ENCODE measurements around the gene TMEM187. TPM values are rescaled to one million over a fixed set of nuclear protein-coding genes. Genes with fewer than 3 reads are reported as not detected.

Gene TMEM187
- total RNA-seq, 1 donor from 2014 or later = 14.4 TPM

DNA sequence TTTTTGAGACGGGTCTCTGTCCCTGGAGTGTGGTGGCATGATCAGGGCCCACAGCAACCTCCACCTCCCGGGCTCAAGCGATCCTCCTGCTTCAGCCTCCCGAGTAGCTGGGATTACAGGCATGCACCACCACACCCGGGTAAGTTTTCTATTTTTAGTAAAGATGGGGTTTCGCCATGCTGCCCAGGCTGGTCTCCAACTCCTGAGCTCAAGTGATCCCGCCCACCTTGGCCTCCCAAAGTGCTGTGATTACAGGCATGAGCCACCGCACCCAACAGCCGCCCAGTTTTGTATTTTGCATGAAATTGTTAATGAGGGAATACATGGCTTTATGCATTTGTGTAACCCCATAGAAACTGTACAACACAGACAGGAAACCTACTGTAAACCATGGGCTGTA, 43.7 kb upstream of the TMEM187 start:
- no peaks in the 10 kb centered on the region for H3K9me3 Mint-ChIP-seq
- no peaks in the 10 kb centered on the region for H3K27me3 Mint-ChIP-seq
- DNase-seq (ENCODE audit: extremely low spot score, unreplicated experiment) = no peak
- peak overlapping the region; percentile 3 for H3K4me3 Mint-ChIP-seq
- peaks cover 7% of the 10 kb centered on the region for H3K4me1 Mint-ChIP-seq (ENCODE audit: unreplicated experiment)
- TF ChIP-seq, protein P1, sequence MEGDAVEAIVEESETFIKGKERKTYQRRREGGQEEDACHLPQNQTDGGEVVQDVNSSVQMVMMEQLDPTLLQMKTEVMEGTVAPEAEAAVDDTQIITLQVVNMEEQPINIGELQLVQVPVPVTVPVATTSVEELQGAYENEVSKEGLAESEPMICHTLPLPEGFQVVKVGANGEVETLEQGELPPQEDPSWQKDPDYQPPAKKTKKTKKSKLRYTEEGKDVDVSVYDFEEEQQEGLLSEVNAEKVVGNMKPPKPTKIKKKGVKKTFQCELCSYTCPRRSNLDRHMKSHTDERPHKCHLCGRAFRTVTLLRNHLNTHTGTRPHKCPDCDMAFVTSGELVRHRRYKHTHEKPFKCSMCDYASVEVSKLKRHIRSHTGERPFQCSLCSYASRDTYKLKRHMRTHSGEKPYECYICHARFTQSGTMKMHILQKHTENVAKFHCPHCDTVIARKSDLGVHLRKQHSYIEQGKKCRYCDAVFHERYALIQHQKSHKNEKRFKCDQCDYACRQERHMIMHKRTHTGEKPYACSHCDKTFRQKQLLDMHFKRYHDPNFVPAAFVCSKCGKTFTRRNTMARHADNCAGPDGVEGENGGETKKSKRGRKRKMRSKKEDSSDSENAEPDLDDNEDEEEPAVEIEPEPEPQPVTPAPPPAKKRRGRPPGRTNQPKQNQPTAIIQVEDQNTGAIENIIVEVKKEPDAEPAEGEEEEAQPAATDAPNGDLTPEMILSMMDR (conservative IDR thresholded peaks at IDR 0.05) = no peak
- peak overlapping the region; percentile 97 for H3K27ac Mint-ChIP-seq
- peaks cover 4% of the 10 kb centered on the region for H3K36me3 Mint-ChIP-seq

DNA sequence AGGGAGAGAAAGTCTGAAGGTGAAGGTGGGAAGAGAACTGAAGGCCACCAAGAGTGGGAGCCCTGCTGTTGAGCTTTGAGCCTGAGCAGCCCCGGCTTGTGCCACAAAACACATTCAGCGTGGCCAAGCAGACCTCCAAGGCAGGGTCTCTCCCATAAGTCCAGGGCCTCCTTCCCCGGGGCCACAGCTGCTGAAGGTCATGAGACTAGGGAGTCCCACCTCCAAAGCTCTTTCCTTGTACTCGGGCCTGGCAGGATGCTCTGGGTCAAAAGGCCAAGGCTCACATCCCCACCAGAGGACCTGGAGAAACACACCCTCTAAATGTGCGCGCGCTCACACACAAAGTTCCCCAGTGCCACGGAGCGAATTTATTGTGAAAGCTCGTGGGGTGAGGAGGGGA, 43.0 kb upstream of the TMEM187 start:
- Mint-ChIP-seq H3K9me3 (no peaks in the 10 kb centered on the region), H3K36me3 (peaks cover 4% of the 10 kb centered on the region), H3K27ac (no peak overlapping the region), H3K4me1 (ENCODE audit: unreplicated experiment) (peaks cover 7% of the 10 kb centered on the region), H3K4me3 (no peak overlapping the region), H3K27me3 (no peaks in the 10 kb centered on the region)
- TF ChIP-seq, protein P1 (conservative IDR thresholded peaks at IDR 0.05) = no peak
- DNase-seq (ENCODE audit: extremely low spot score, unreplicated experiment) = no peak

DNA sequence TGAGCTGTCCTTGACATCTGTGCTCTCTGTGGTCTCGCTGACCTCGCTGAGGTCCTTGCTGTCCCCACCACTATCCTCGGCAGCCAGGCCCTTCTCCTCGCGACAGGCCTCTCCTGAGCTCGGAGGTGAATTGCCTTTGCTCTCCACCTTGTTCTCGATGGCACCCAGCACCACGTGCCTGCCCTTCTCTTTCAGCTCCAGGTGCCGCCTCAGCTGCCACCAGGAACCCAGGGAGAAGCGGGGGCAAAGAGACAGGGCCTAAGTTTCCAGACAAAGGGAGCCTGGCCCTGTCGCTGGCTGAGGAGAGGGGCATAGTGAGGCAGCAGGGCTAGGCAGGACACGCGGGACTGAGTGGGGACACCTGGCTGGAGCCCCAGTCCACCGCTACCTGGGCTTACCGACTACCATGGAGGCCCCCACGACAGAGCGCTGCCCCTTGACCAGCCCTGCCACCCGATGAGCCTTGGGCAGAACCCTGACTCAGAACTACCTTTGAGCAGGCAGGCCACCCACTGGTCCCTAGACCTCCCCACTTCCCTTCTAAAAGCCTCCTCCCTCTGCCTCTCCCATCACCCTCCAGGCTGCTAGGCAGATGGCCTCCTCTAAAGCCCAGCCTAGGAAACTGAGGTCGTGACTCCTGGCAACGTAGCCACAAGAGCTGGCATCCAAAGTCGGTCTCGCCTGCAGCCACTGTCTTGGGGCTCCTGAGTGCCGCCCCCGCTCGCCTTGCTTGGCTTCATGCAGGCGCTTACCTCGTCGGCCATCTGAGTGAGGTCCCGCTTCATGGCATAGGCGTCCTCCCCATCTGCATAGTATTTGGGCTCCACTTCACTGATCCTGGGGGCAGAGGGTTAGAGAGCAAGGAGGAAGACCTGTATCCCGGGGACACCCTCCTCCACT, 42.3 kb upstream of the TMEM187 start:
- no peak overlapping the region for H3K4me3 Mint-ChIP-seq
- H3K27me3 Mint-ChIP-seq = no peaks in the 10 kb centered on the region
- H3K4me1 Mint-ChIP-seq (ENCODE audit: unreplicated experiment) = peaks cover 7% of the 10 kb centered on the region
- no peak for DNase-seq (ENCODE audit: extremely low spot score, unreplicated experiment)
- H3K27ac Mint-ChIP-seq = no peak overlapping the region
- H3K9me3 Mint-ChIP-seq = no peaks in the 10 kb centered on the region
- TF ChIP-seq, protein P1 (conservative IDR thresholded peaks at IDR 0.05) = no peak
- peaks cover 4% of the 10 kb centered on the region for H3K36me3 Mint-ChIP-seq

DNA sequence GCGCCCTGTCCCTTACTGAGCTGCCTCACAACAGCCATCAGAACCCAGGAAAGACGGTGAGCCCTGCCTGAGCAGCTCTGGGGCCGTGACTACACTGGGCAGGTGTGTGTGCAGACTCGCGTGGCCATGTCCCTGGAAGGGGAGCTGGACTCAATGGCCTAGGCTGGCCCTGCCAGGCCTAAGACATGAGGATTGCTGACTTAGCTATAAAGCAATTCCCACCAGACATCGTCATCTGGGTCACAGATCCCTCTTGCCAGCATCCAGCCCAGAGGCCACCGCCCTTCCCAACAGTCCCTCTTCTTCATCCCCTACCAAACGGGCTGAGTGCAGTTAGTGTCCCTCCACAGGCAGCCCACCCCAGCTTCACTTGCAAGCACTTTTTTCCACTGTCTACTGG, 41.4 kb upstream of the TMEM187 start:
- H3K9me3 Mint-ChIP-seq = no peaks in the 10 kb centered on the region
- TF ChIP-seq, protein P1 (conservative IDR thresholded peaks at IDR 0.05) = no peak
- peaks cover 4% of the 10 kb centered on the region for H3K36me3 Mint-ChIP-seq
- H3K4me3 Mint-ChIP-seq = no peak overlapping the region
- H3K27ac Mint-ChIP-seq = peak overlapping the region; percentile 32
- peaks cover 7% of the 10 kb centered on the region for H3K4me1 Mint-ChIP-seq (ENCODE audit: unreplicated experiment)
- H3K27me3 Mint-ChIP-seq = no peaks in the 10 kb centered on the region
- DNase-seq (ENCODE audit: extremely low spot score, unreplicated experiment) = no peak

DNA sequence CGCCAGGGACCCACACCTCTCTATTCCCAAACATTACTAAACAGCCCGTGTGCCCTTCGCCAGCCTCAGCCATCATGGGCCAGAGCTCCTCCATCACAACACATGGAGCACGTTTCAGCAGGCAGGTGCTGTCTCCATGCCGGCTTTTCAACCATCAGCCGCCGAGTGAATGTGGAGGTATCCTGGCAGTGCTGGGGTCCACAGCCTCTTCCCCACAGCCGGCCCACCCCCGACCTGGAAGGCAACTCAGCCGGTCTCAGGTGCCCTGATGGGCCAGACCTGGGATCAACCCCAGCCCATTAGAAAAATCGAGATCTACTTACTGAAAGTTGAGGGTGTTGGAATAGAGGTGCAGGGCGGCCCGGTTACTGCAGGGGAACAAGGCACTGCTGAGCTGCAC, 40.8 kb upstream of the TMEM187 start:
- Mint-ChIP-seq H3K36me3 (peaks cover 4% of the 10 kb centered on the region), H3K27ac (no peak overlapping the region), H3K27me3 (no peaks in the 10 kb centered on the region), H3K4me1 (ENCODE audit: unreplicated experiment) (peaks cover 7% of the 10 kb centered on the region), H3K9me3 (no peaks in the 10 kb centered on the region), H3K4me3 (no peak overlapping the region)
- DNase-seq (ENCODE audit: extremely low spot score, unreplicated experiment) = no peak
- TF ChIP-seq, protein P1 (conservative IDR thresholded peaks at IDR 0.05) = no peak
